GM12875 (cell line): ENCODE results near the gene RFPL4AL1.
"Not testable (repeated sequence)": the region's sequence is repeated elsewhere in the genome, so short reads cannot be mapped to it uniquely, and the experiment has no call there.

Experiments
- H3K4me3 ChIP-seq: one replicate; pipeline ENCODE4 v1.5.1; 2011; ENCODE audit warnings: low read depth, low read length, control low read depth
- CTCF ChIP-seq: IDR thresholded peaks from 2 replicates; pipeline ENCODE4 v1.5.1; 2011; ENCODE audit warnings: low read depth, mild to moderate bottlenecking, control low read depth, inconsistent platforms, low read length, moderate library complexity, borderline replicate concordance; ENCODE audit not compliant: insufficient read depth

Gene RFPL4AL1

GRCh38 chr19:55768818-55769217, at the start of gene RFPL4AL1:
RFPL4AL1 (plus strand) TSS chr19:55769118; CDS start chr19:55771805, 2,687 bp downstream.
- not testable (repeated sequence) for H3K4me3 ChIP-seq

- TF ChIP-seq CTCF: no peak
- no peak overlapping the region for H3K4me3 ChIP-seq
These were observed 48.6 kb upstream of the RFPL4AL1 start for GRCh38 chr19:55720214-55720746.

- no peak overlapping the region for H3K4me3 ChIP-seq
- no peak for TF ChIP-seq CTCF
These were observed 48.1 kb upstream of the RFPL4AL1 start for GRCh38 chr19:55720801-55721200.

- no peak for TF ChIP-seq CTCF
- no peak overlapping the region for H3K4me3 ChIP-seq
These were observed 45.4 kb upstream of the RFPL4AL1 start for GRCh38 chr19:55723491-55723890.

DNA sequence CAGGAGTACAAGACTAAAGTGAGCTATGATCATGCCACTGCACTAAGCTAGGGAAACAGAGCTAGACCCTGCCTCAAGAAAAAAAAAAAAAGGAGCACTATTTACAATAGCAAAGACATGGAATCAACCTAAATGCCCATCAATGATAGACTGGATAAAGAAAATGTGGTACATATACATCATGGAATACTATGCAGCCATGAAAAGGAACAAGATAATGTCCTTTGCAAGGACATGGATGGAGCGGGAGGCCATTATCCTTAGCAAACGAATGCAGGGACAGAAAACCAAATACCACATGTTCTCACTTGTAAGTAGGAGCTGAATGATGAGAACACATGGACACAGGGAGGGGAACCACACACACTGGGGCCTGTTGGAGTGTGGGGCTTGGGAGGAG, 38.5 kb upstream of the RFPL4AL1 start:
- not testable (repeated sequence) for H3K4me3 ChIP-seq

DNA sequence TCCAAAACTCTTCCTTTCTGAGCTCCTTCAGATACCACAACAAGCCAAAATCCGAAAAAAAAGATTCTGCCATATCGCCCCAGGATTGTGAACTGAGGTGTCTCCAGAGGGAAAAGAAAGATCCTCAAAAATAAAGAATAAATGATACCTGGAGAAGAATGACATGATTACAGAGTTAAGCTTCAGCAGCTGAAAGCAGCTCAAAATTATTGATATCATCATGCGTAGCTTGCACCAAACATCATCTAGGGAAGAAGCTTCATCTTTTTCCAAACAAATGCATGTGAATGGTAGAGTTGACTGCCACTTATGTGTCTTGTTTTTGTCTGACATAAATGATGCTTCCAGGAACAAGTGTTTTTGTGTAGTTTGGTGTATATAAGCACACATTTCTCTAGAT, 30.6 kb upstream of the RFPL4AL1 start, which contains the start of gene NLRP9:
Gene NLRP9, minus strand, starts transcription at position 101 of the 400 bp plus-strand sequence. Its CDS starts 28 bp downstream, at position 73.
- no peak within 1 kb of the TSS for H3K4me3 ChIP-seq
- no peak for TF ChIP-seq CTCF

DNA sequence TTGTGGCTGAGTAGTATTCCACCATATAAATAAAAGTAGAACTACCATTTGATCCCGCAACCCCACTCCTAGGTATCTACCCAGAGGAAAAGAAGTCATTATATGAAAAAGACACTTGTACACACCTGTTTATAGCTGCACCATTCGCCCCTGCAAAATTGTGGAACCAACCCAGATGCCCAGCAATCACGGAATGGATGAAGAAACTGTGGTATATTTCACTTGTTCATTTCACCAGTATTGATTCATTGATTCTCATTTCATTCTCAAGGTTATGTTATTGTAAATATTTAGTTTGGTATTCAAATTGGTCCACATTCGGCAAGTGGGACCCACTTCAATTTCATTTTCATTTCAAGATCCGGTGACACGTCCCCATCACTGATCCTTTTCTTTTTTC, 18.2 kb upstream of the RFPL4AL1 start:
- TF ChIP-seq CTCF: no peak
- no peak overlapping the region for H3K4me3 ChIP-seq

DNA sequence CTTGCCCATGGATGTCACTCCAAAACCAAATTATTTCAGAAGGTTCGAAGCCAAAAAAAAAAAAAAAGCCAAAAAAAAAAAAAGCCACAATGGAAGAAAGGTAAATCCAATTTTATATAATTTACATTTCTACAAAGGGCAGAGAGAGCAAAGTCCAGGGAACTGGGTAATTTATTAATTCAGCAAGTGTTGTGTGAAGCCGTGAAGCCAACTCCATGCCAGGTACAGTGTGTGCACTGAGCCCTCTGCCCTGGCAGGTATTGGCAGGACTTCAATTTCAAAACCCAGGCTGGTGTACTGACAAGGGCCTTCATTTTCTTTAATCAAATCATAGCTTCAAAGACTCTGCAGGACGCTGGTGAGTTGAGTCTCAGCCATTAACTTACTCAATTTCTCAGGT, 15.5 kb upstream of the RFPL4AL1 start:
- TF ChIP-seq CTCF: no peak
- no peak overlapping the region for H3K4me3 ChIP-seq

GRCh38 chr19:55756808-55757207, 12.1 kb upstream of the RFPL4AL1 start:
- H3K4me3 ChIP-seq: not testable (repeated sequence)

GRCh38 chr19:55758797-55759196, 10.1 kb upstream of the RFPL4AL1 start, which contains the start of gene RFPL4A:
RFPL4A (plus strand) TSS chr19:55759097; CDS start chr19:55761801, 2,704 bp downstream.
- H3K4me3 ChIP-seq: not testable (repeated sequence)
